Forelimb muscle (tissue), 1 donor: ENCODE data around the gene E2F4. TPM values are rescaled to one million over a fixed set of nuclear protein-coding genes. Genes with fewer than 3 reads are reported as not detected.

Source experiments
- polyA plus RNA-seq: library from polyadenylated mRNA; unstranded; fragments of 120-200 nt; gene quantifications from one replicate; pipeline ENCODE4 v1.2.1, GENCODE V29; 2013; ENCODE audit not compliant: insufficient read length

Gene E2F4
- polyA plus RNA-seq, 1 donor, result 40.5 TPM

Other genes with a start within 250 kb of the E2F4 start
- gene CES3, start 230.9 kb upstream of the E2F4 start, polyA plus RNA-seq, result 0.40 TPM
- gene CES4A, start 203.6 kb upstream of the E2F4 start, polyA plus RNA-seq, result 3.4 TPM
- gene CBFB, start 163.0 kb upstream of the E2F4 start, polyA plus RNA-seq, result 42.5 TPM
- 18.4 TPM for gene PHAF1, start 82.2 kb upstream of the E2F4 start, polyA plus RNA-seq
- 9.7 TPM for gene B3GNT9, start 41.2 kb upstream of the E2F4 start, polyA plus RNA-seq
- gene TRADD, start 32.2 kb upstream of the E2F4 start, polyA plus RNA-seq, result 4.4 TPM
- gene FBXL8, start 32.2 kb upstream of the E2F4 start, polyA plus RNA-seq, result 3.6 TPM
- gene HSF4, start 27.4 kb upstream of the E2F4 start, polyA plus RNA-seq, result 3.5 TPM
- 34.4 TPM for gene NOL3, start 21.6 kb upstream of the E2F4 start, polyA plus RNA-seq
- gene MATCAP1, start 8.2 kb upstream of the E2F4 start, polyA plus RNA-seq, result 18.8 TPM
- gene EXOC3L1, start 2.0 kb upstream of the E2F4 start, polyA plus RNA-seq, result 12.9 TPM
- gene ELMO3, start 7.0 kb downstream of the E2F4 start, polyA plus RNA-seq, result 1.1 TPM
- gene TMEM208, start 35.0 kb downstream of the E2F4 start, polyA plus RNA-seq, result 18.6 TPM
- gene FHOD1, start 55.3 kb downstream of the E2F4 start, polyA plus RNA-seq, result 24.6 TPM
- gene SLC9A5, start 56.8 kb downstream of the E2F4 start, polyA plus RNA-seq, result 1.2 TPM
- gene PLEKHG4, start 87.4 kb downstream of the E2F4 start, polyA plus RNA-seq, result 9.9 TPM
- 0.32 TPM for gene KCTD19, start 134.6 kb downstream of the E2F4 start, polyA plus RNA-seq
- gene LRRC36, start 134.7 kb downstream of the E2F4 start, polyA plus RNA-seq, result 0.47 TPM
- gene TPPP3, start 201.3 kb downstream of the E2F4 start, polyA plus RNA-seq, result 497 TPM
- 18.9 TPM for gene ZDHHC1, start 224.3 kb downstream of the E2F4 start, polyA plus RNA-seq
- gene HSD11B2, start 239.0 kb downstream of the E2F4 start, polyA plus RNA-seq, result 11.1 TPM